Stimulated activated CD4-positive, alpha-beta T cell treated with anti-CD3 and anti-CD28 coated beads, Interleukin-15, amount 100 ng/mL, for 24 hours (primary cell): Measurements from ENCODE around the gene KDM8.
A peak's percentile ranks its signal among the peaks of the same experiment; 100 is the strongest.

Experiments
- DNase-seq: peaks from one replicate; pipeline ENCODE4 v3.0.0-alpha.2; 2020

KDM8 gene

GRCh38 chr16:27203507-27204311 lies at the start of gene KDM8:
TSS of gene KDM8 (plus strand) at chr16:27203526. CDS start at chr16:27210124, 6,598 bp downstream.
- peak; percentile 99 for DNase-seq

GRCh38 chr16:27154705-27155521 lies 48.4 kb upstream of the KDM8 start:
- DNase-seq, result peak; percentile 81

GRCh38 chr16:27156579-27156978 lies 46.7 kb upstream of the KDM8 start:
- DNase-seq, result no peak

GRCh38 chr16:27161398-27161797 lies 41.9 kb upstream of the KDM8 start:
- DNase-seq, result no peak

GRCh38 chr16:27164352-27164751 lies 39.0 kb upstream of the KDM8 start:
- no peak for DNase-seq

- DNase-seq, result no peak
Measured at GRCh38 chr16:27165576-27165975, 37.8 kb upstream of the KDM8 start.

- DNase-seq, result no peak
Measured at GRCh38 chr16:27168790-27169189, 34.5 kb upstream of the KDM8 start.

GRCh38 chr16:27169511-27170071 lies 33.7 kb upstream of the KDM8 start:
- peak; percentile 81 for DNase-seq

GRCh38 chr16:27171584-27171983 lies 31.7 kb upstream of the KDM8 start:
- DNase-seq, result no peak

- peak; percentile 61 for DNase-seq
Measured at GRCh38 chr16:27174007-27174406, 29.3 kb upstream of the KDM8 start.

GRCh38 chr16:27174798-27175197 lies 28.5 kb upstream of the KDM8 start:
- DNase-seq, result no peak

- no peak for DNase-seq
Measured at GRCh38 chr16:27175888-27176287, 27.4 kb upstream of the KDM8 start.

- DNase-seq, result peak; percentile 51
Measured at GRCh38 chr16:27177031-27177774, 26.1 kb upstream of the KDM8 start.

- peak; percentile 90 for DNase-seq
Measured at GRCh38 chr16:27179500-27180072, 23.7 kb upstream of the KDM8 start.

- DNase-seq, result no peak
Measured at GRCh38 chr16:27181019-27181790, 22.1 kb upstream of the KDM8 start.

GRCh38 chr16:27182906-27183405 lies 20.4 kb upstream of the KDM8 start:
- DNase-seq, result no peak

GRCh38 chr16:27185776-27186130 lies 17.6 kb upstream of the KDM8 start:
- DNase-seq, result no peak

- no peak for DNase-seq
Measured at GRCh38 chr16:27188633-27189032, 14.7 kb upstream of the KDM8 start.

- no peak for DNase-seq
Measured at GRCh38 chr16:27189335-27189972, 13.9 kb upstream of the KDM8 start.

GRCh38 chr16:27190316-27190871 lies 12.9 kb upstream of the KDM8 start:
- no peak for DNase-seq
